Activated CD4-positive, CD25-positive, alpha-beta regulatory T cell treated with anti-CD3 and anti-CD28 coated beads, Interleukin-2, amount 50 U/mL, for 24 hours (primary cell): Measurements from ENCODE around the gene TMEM115.

Experiments used
- ATAC-seq, 2 donors: fragments of 150-1000 bp; cut with Tn5 transposase; one replicate each; pipeline ENCODE4 v1.10.0; 2021; ENCODE audit warnings: mild to moderate bottlenecking in 1 of 2, moderate library complexity in 1 of 2

Gene TMEM115

GRCh38 chr3:50351323-50351697 lies 8.0 kb downstream of the TMEM115 start:
- no peak for ATAC-seq

- peak; percentile 89 to 90 for ATAC-seq
These were observed 8.6 kb downstream of the TMEM115 start, which contains the start of the genes CYB561D2 and NPRL2 for GRCh38 chr3:50350527-50351322. TSS of gene CYB561D2 (plus strand) at chr3:50350862. CDS start at chr3:50351434, 572 bp downstream. TSS of gene NPRL2 (minus strand) at chr3:50350775. CDS start at chr3:50350652, 123 bp downstream.

DNA sequence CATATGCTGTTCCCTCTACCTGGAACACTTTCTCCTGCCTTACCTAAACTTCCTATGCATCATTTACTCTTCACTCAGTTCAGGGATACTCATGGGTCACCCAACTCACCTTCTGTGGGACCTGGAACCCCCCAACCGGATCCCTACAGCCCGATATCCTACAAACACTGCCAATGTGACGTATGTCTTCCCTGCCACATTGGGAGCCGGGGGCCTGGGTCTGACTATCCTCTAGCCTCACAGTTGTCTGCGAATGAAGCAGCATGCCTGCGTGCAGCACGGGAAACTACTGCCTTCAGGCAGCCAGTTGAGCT lies 9.2 kb downstream of the TMEM115 start:
- no peak for ATAC-seq

DNA sequence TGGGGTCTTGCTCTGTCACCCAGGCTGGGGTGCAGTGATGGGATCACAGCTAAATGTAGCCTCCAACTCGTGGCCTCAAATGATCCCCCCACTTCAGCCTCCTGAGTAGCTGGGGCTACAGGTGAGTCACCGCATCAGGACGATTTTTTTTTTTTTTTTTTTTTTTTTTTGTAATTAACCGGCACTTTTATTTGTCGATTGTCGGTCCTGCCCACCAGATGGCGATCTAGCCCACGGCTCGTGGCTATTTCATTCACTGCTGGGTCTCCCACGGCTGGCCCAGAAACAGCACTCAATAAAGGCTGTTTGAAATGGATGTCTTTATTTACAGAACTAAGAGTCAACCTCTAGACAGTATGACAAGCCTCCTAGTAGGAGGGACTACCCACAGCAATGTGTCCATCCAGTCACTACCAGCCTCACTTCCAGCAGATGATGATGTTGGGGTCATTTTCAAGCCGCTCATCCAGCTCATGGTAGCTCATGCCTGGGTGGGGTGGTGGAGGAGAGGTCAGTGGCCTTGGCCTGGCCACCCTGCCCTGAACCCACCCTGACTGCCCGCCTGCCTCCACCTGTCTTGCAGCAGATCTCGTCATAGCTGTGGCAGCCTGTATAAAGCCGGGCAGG lies 12.0 kb downstream of the TMEM115 start:
- ATAC-seq: peak; percentile 6 to 10

- peak; percentile 12 to 29 for ATAC-seq
These were observed 13.6 kb downstream of the TMEM115 start, which contains the start of gene ZMYND10 for GRCh38 chr3:50345586-50346234. TSS of gene ZMYND10 (minus strand) at chr3:50345732. CDS start at chr3:50345579, 153 bp downstream.

- no peak for ATAC-seq
These were observed 14.3 kb downstream of the TMEM115 start for GRCh38 chr3:50345008-50345407.

GRCh38 chr3:50342813-50343633 lies 16.3 kb downstream of the TMEM115 start:
- ATAC-seq: no peak

DNA sequence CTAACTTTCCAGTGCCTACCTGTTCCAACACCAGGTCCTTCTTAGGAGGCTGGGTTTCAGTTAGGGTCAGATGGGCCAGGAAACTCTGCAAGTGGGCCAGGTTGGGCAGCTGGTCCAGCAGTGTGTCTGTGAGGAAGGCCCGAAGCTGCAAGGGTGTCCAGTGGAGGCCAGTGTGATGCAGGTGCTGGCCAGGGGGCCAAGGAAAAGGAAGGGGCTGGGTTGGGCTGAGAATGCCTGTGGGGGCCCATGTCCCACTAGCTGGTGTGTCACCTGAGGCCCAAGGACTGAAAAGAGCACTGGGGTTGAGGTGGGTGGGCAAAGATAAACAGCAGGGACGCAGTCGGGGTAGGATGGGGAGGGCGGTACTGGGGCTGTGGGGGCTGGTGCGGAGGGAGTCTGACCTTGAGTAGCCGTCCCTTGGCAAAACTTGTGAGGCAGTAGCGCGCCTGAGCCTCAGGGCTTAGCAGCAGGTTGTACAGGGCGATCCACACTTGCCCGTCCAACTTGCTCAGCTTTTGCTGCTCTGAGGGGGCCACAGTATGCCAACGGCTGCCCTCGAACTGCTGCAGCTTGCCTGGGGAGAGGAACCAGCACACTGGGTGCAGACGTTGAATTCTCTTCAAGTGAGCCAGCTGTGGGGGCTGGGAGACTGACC lies 17.2 kb downstream of the TMEM115 start:
- no peak for ATAC-seq

- no peak for ATAC-seq
These were observed 17.8 kb downstream of the TMEM115 start for GRCh38 chr3:50341537-50341936.

DNA sequence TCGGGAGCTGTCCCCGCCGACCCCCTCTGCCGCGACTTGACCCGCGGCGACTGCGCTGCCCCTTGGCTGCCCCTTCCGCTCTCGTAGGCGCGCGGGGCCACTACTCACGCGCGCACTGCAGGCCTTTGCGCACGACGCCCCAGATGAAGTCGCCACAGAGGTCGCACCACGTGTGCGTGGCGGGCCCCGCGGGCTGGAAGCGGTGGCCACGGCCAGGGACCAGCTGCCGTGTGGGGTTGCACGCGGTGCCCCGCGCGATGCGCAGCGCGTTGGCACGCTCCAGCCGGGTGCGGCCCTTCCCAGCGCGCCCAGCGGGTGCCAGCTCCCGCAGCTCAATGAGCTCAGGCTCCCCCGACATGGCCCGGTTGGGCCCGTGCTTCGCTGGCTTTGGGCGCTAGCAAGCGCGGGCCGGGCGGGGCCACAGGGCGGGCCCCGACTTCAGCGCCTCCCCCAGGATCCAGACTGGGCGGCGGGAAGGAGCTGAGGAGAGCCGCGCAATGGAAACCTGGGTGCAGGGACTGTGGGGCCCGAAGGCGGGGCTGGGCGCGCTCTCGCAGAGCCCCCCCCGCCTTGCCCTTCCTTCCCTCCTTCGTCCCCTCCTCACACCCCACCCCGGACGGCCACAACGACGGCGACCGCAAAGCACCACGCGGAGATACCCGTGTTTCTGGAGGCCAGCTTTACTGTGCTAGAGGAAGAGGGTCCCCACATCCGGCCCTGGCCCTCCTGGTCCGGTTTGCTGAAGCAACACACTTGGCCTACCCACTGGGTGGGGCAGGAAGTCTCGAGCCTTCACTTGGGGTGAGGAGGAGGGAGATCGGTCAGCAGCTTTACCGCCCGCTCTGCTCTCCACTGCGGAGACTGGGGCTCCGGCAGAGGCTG lies 18.6 kb downstream of the TMEM115 start, which contains the start of gene RASSF1:
RASSF1 (minus strand) TSS at position 389 of the 882 bp plus-strand sequence; CDS start at position 358, 31 bp downstream.
- peak; percentile 12 to 17 for ATAC-seq

DNA sequence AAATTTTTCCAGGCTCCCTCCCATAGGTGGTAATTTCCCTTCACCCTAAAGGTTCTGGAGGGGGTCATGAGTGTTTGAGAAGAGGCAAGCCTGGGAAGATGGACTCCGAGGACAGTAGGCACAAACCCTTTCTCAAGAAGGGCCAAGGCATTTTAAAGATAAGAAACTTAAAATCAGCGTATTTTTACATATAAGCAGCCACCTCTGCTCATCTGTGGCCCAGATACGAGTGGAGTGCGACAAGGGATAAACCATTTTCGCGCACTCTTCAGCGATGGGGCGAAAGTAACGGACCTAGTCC lies 19.2 kb downstream of the TMEM115 start:
- ATAC-seq: no peak

DNA sequence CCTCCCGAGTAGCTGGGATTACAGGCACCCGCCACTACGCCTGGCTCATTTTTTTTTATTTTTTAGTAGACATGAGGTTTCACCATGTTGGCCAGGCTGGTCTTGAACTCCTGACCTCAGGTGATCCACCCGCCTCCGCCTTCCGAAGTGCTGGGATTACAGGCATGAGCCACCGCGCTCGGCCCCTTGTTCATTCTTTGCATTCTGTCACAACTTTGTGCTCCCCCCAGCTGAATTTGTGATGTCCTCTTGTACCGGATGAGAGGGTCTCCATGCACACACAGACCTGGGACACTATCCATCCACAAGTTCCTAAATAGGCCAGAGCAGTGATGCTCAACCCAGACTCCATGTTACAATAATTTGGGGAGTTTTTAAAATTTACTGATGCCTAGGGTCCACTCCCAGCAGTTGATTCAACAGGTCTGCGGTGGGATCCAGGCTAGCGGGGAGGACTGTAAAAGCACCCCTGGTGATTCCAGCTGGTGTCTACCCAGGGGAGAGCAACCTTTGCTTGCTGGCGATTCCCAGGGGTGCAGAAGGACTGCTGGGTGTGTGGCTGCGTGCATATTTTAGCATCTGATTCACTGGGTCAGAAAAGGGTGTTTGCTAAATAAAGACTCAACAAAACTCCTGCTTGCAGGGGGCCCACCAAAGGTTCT lies 19.7 kb downstream of the TMEM115 start:
- ATAC-seq: no peak

- no peak for ATAC-seq
These were observed 20.4 kb downstream of the TMEM115 start for GRCh38 chr3:50338965-50339364.

DNA sequence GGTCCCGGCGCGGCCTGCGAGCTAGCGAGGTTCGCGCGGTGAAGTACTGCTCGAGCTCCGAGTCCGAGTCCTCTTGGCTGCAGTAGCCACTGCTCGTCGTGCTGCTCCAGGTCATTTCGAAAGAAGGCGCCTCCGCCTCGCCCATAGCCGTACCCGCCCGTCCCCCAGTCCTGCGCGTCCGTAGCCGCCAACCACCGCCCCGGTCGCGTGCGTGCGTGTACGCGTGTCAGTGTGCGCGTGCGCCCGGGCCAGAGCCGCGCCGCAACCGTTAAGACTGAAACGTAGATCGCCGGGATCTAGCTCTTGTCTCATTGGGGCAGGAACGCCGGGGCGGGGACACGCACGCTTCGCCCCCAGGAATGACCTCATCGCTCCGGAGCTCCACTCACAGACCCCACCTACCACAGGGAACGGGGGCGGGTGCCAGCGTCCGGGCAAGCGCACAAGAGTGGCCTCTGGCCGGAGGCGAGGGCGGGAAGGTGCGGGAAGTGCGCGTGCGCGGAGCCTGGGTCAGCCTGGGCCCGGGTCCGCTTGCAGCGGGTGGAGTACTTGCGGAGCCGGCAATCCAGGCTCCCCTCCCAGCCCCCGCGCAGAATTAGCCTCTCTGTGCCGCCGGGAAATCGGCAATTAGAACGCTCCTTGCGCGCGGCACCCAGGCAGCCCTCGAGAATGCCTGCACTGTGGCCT lies 22.0 kb downstream of the TMEM115 start:
- ATAC-seq: peak; percentile 83 to 84

DNA sequence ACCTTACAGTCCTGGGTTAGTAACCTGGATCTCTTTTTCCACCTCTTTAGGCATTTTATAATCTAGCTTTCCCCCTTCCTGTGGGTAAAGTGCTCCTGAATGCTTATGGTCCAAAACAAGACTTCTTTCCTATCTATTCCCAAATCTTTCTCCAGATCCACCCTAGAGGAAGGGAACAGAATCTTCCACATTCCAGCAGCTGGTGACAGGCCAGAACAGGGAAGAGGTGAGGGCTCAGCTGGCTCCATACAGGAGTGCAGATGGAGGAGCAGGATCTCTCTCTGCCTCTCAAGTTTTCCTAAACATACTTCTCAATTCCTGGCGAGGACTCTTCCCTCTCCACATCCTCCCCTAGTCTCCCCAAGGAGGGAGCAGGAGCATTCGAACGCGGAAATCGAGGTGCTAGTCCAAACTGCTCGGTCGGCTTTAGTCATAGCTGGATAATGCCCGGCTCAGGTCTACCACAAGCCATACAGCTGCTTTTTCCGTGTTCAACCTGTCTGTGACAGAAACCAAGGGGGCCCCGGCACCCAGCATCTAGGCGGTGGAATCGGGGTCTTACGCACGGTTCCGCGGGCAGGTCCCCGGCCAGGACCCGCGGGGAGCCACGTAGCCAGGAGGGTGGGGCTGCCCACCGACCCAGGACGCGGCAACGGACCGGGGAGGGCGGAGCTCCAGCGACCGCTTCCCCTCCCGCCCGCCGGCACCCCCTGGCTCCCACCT lies 22.7 kb downstream of the TMEM115 start:
- peak; percentile 34 to 36 for ATAC-seq

DNA sequence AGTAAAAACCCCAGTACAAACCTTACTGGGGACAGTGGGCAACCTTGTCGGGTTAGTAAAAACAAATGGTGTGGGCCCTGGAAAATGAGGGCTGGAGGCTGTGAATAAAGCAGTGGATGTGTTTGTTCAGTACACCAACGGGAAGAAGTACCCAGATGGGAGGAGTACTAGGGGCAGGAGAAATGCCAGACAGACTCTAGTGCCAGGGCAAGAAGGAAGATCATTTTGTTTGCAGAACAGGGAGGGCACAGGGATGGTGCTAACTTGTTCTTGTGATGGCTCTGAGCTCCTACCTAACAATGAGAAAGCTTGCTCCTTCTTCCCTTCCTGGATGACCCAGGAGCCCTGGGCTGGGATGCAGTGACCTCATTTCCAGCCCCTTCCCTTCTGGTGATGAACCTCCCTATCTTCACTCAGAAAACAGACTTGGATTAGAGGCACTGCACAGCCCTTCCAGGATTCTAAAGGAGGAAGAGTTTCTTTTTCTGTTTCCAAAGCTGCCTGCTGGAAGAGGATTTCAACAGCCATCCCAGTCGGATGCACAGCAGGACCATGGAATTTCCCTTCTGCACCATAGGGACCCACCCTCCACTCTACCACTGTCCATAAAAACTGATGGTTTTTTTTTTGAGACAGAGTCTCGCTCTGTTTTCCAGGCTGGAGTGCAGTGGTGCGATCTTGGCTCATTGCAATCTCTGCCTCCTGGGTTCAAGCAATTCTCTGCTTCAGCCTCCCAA lies 24.8 kb downstream of the TMEM115 start:
- no peak for ATAC-seq

GRCh38 chr3:50333744-50334328 lies 25.5 kb downstream of the TMEM115 start:
- no peak for ATAC-seq

DNA sequence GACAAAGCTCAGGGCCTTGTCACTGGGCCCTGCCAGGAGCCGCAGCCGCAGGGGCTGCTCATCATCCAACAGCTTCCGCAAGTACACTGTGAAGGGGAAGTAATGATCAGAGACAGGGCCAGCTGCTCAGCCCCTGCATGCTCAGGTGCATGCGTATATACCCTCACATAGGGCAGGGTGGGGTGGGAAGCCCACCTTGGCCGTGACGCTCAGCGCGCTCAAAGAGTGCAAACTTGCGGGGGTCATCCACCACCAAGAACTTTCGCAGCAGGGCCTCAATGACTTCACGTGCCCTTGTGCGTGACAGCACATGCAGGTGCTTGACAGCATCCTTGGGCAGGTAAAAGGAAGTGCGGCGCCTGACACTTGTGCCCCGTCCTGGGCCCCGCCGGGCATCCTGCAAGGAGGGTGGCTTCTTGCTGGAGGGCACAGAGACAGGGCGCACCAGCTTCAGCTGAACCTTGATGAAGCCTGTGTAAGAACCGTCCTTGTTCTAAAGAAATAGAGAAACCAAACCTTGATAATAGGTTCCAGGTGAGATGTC lies 27.9 kb downstream of the TMEM115 start:
- ATAC-seq: no peak
